Transverse colon (tissue), 4 donors: Measurements from ENCODE around the gene MEX3C. TPM values are rescaled to one million over a fixed set of nuclear protein-coding genes. Genes with fewer than 3 reads are reported as not detected.

Experiments used
- DNase-seq: peaks from one replicate; pipeline ENCODE4 v3.0.0-alpha.2; 2019
- H3K27ac ChIP-seq, 4 donors: fragments of 200-600 bp; sonication (generic); 2 replicates each; pipeline ENCODE4 v1.5.1; 2016 to 2018; ENCODE audit warnings: inconsistent platforms in 4 of 4
- H3K27me3 ChIP-seq: fragments of 200-600 bp; sonication (generic); 2 replicates; pipeline ENCODE4 v1.5.1; 2017; ENCODE audit warnings: inconsistent platforms
- H3K36me3 ChIP-seq, 4 donors: fragments of 200-600 bp; sonication (generic); 2 replicates each; pipeline ENCODE4 v1.5.1; 2017 to 2019; ENCODE audit warnings: inconsistent platforms in 4 of 4
- H3K4me1 ChIP-seq, 4 donors: fragments of 200-600 bp; sonication (generic); 2 replicates each; pipeline ENCODE4 v1.5.1; 2017 to 2020; ENCODE audit warnings: inconsistent platforms in 4 of 4
- H3K4me3 ChIP-seq, 4 donors: fragments of 200-600 bp; sonication (generic); 1 replicate in 1 of 4; 2 replicates in 3 of 4; pipeline versions ENCODE4 v1.5.1 to v1.6.1; 2017 to 2019; ENCODE audit warnings: inconsistent platforms in 4 of 4
- H3K9me3 ChIP-seq, 2 donors: fragments of 200-600 bp; sonication (generic); 2 replicates each; pipeline ENCODE4 v1.5.1; 2017 to 2019; ENCODE audit warnings: inconsistent platforms in 2 of 2
- EP300 ChIP-seq: sonication (generic); formaldehyde crosslinking; IDR thresholded peaks from one replicate; pipeline ENCODE4 v1.6.1; 2017; ENCODE audit warnings: antibody characterized with exemption, low read depth
- POLR2A ChIP-seq: fragments of 450-650 bp; IDR thresholded peaks from one replicate; pipeline ENCODE4 v1.6.1; 2016; ENCODE audit warnings: antibody characterized with exemption, mild to moderate bottlenecking, moderate library complexity
- POLR2AphosphoS5 ChIP-seq, 3 donors: sonication (generic); formaldehyde crosslinking; IDR thresholded peaks; one replicate each; pipeline ENCODE4 v1.6.1; 2016; ENCODE audit warnings: antibody characterized with exemption in 3 of 3
- WGBS, 2 donors: methylation state at CpG; one replicate each; pipeline ENCODE4 v1.1.5; 2018; ENCODE audit warnings: low coverage in 1 of 2; 5-methylcytosine and 5-hydroxymethylcytosine counted together
- in situ Hi-C, 4 donors: fragments of 200-750 bp; cut with MboI; loops; one replicate each; pipeline versions ENCODE4 v1.15.0 to v1.15.1; 2017; ENCODE audit warnings: low sequenced_read_pairs in 3 of 4, low pct_ligation_motif_present in 1 of 4, low pct_unique_long_range_greater_than_20kb in 1 of 4
- intact Hi-C: fragments of 100-400 bp; cut with DNase I; formaldehyde crosslinking; loops from one replicate; pipeline ENCODE4 v1.15.1; 2023; ENCODE audit warnings: low total_unique reads
- total RNA-seq, 4 donors: library from RNA; depleted of rRNA; stranded (reverse); fragments of >200 nt; gene quantifications; one replicate each; pipeline ENCODE4 v1.1.0, GENCODE V29; 2016
- TF ChIP-seq, protein P1 (sequence below), 5 experiments: fragments of 200-600 bp in 3 of 5; fragments of 450-650 bp in 2 of 5; sonication (generic) in 3 of 5; IDR thresholded peaks; 1 replicate in 2 of 5; 2 replicates in 3 of 5; pipeline ENCODE4 v1.5.1; 2016 to 2017; ENCODE audit warnings: antibody characterized with exemption in 5 of 5, inconsistent platforms in 3 of 5, mild to moderate bottlenecking in 2 of 5, moderate library complexity in 1 of 5

MEX3C gene
- total RNA-seq, 4 donors from 2014 or later, result 11.3 to 27.8 (median 24.2) TPM

DNA sequence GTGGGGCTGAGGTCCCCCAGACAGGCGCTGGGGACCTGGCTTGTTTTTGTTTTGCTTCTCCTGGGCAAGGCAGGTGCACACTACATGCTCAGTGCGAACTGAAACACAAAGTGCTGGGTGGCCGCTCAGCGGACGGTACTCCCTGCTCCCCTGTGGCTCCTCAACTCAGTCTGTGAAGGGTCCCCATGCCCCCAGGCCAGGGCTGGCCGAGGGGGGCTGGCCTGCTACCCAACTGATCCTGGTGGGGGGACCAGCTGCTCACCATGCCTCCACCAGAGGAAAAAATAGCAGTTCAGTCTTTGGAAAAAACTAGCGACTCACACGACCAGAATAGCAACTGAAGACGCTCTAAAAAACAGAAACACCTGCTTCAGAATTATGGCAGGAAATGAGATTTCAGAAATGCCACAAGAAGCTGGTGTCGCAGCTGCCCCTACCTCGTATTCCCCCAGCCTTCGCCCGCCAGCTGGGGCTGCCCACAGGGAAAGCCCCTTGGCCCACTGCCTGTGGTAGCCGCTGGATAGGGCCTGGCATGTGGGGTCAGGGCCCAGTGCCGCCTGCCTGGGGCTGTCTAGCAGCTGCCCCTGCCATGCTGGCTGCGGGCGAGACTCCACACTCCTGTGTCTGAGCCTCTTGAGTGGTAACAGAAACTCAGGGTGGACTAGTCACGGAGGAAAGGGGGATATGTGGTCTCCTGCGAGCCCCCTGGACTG lies 43.7 kb downstream of the MEX3C start:
- no peak overlapping the region for H3K4me3 ChIP-seq
- H3K9me3 ChIP-seq, result no peaks in the 10 kb centered on the region
- in situ Hi-C loops, result no loop called here
- 61% methylated on average over 16 of the region's 19 CpGs; no CpG with 5 or more reads in 1 of the 2 donors for WGBS, 2 donors
- no peaks in the 10 kb centered on the region for H3K4me1 ChIP-seq
- DNase-seq, result peak; percentile 79
- peak overlapping the region; percentile 16 to 62 (median 30) for H3K27ac ChIP-seq
- TF ChIP-seq, protein P1, sequence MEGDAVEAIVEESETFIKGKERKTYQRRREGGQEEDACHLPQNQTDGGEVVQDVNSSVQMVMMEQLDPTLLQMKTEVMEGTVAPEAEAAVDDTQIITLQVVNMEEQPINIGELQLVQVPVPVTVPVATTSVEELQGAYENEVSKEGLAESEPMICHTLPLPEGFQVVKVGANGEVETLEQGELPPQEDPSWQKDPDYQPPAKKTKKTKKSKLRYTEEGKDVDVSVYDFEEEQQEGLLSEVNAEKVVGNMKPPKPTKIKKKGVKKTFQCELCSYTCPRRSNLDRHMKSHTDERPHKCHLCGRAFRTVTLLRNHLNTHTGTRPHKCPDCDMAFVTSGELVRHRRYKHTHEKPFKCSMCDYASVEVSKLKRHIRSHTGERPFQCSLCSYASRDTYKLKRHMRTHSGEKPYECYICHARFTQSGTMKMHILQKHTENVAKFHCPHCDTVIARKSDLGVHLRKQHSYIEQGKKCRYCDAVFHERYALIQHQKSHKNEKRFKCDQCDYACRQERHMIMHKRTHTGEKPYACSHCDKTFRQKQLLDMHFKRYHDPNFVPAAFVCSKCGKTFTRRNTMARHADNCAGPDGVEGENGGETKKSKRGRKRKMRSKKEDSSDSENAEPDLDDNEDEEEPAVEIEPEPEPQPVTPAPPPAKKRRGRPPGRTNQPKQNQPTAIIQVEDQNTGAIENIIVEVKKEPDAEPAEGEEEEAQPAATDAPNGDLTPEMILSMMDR (IDR thresholded peaks at IDR 0.05), result no peak
- TF ChIP-seq POLR2A, result peak; percentile 24
- H3K36me3 ChIP-seq, result no peaks in the 10 kb centered on the region
- intact Hi-C loops, result no loop called here
- no peaks in the 10 kb centered on the region for H3K27me3 ChIP-seq

DNA sequence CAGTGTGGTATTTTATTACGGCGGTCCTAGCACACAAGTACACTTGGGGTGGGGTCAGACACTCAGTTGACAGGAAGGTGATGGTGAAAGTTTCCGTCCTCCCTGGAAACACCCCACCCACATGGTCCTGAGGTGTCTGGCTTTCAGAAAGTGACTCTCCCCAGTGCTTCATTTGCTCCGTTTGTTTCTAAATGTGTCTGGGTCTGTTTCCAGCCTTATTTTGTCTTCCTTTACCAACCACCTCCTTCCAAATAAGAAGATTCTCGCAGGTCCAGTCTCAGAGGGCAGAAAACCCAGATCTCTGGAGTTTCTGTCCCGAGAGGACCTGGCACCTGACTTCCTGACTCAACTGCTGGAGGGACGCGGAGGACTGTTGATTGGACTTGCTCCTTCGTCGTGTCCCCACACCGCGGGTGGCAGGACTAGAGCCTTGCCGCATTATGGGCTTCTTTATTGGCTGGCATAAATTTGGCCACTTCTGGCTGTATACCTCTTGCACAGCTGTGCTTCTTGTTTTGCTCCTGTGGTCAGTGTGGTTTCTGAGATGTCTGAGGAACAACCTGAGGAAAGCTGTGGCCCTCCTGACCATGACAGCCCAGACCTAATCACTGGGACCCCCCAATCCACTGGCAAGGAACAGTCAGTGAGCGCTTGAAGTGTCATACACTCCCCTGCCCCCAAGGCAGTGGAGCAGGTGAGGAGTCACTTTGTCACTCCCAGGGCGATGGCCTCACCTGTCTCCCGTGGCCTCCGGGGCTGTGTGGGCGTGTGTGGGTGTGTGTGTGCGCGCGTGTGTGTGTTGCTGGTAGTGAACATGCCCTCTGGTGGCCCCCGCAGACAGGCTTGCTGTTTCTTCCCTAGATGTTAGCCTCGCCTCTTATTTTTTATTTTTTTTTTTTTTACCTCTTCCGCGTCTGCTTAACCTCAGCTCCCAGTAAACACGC lies 45.6 kb downstream of the MEX3C start:
- no peak overlapping the region for H3K4me3 ChIP-seq
- WGBS, 2 donors, result 65 to 66% methylated on average over 4 to 23 of the region's 26 CpGs
- H3K36me3 ChIP-seq, result no peaks in the 10 kb centered on the region
- no peaks in the 10 kb centered on the region for H3K27me3 ChIP-seq
- peak overlapping the region in 1 of 4 donors; percentile 62 for H3K27ac ChIP-seq
- TF ChIP-seq POLR2AphosphoS5 (IDR thresholded peaks at IDR 0.05) (peak in 1 of 3 donors; percentile 26), POLR2A (no peak)
- TF ChIP-seq, protein P1 (IDR thresholded peaks at IDR 0.05), result peak in 1 of 5 experiments; percentile 15
- peak; percentile 66 for DNase-seq
- in situ Hi-C loops, result no loop called here
- intact Hi-C loops, result no loop called here
- H3K4me1 ChIP-seq, result no peaks in the 10 kb centered on the region
- no peaks in the 10 kb centered on the region for H3K9me3 ChIP-seq

DNA sequence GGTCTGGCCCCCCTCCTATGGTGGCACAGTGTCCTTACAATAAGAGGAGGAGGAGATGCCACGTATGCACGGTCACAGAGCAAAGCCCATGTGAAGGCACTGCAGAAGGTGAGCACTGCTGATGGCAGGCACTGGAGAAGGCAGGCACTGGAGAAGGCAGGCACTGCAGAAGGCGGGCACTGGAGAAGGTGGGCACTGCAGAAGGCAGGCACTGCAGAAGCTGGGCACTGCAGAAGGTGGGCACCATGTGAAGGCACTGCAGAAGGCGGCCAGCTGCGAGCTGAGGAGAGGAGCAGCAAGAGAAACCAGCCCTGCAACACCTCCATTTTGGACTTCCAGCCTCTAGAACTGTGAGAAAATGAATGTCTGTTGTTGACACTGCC lies 46.3 kb downstream of the MEX3C start:
- in situ Hi-C loops (no loop called here), intact Hi-C loops (no loop called here)
- no peaks in the 10 kb centered on the region for H3K36me3 ChIP-seq
- H3K27ac ChIP-seq, result peak overlapping the region in 1 of 4 donors; percentile 14
- H3K27me3 ChIP-seq, result no peaks in the 10 kb centered on the region
- 88 to 89% methylated on average over 3 to 5 of the region's 5 CpGs for WGBS, 2 donors
- DNase-seq, result no peak
- no peak overlapping the region for H3K4me3 ChIP-seq
- no peaks in the 10 kb centered on the region for H3K4me1 ChIP-seq
- TF ChIP-seq POLR2AphosphoS5 (IDR thresholded peaks at IDR 0.05) (no peak), POLR2A (no peak), EP300 (no peak)
- TF ChIP-seq, protein P1 (IDR thresholded peaks at IDR 0.05), result no peak
- H3K9me3 ChIP-seq, result no peaks in the 10 kb centered on the region

DNA sequence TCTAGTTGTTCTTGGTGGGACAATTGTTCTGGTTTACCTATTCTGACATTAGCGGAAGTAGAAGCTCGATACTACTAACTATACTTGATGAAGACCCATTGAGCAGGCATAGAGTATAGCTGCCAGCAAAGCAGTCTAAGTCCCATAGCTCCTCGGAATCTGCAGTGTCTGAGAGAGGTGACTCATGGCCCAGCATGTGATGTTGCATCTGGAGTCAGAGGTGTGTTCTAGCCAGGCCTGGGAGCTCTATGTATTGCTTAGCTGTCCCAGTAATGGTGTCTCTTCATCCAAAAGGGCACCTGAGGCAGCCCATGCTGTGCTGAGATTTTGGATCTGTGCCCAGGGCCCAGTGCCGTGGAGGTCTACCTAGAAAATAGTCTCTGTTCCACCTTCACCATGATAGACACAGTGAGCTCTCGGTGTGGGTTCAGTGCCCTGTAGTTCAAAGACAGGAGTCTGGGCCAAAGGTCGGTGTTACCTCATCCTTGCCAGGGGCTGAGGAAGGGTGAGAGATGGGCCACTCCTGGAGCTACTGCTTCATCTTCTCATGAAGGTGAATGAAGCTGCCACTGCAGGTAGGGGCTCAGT lies 47.3 kb downstream of the MEX3C start:
- no peak overlapping the region for H3K27ac ChIP-seq
- H3K27me3 ChIP-seq, result no peaks in the 10 kb centered on the region
- no peaks in the 10 kb centered on the region for H3K36me3 ChIP-seq
- no peak overlapping the region for H3K4me3 ChIP-seq
- no peaks in the 10 kb centered on the region for H3K9me3 ChIP-seq
- DNase-seq, result no peak
- in situ Hi-C loops (no loop called here), intact Hi-C loops (no loop called here)
- H3K4me1 ChIP-seq, result no peaks in the 10 kb centered on the region
- 92% methylated on average over 6 of the region's 6 CpGs; no CpG with 5 or more reads in 1 of the 2 donors for WGBS, 2 donors
- TF ChIP-seq EP300 (no peak), POLR2A (no peak), POLR2AphosphoS5 (IDR thresholded peaks at IDR 0.05) (no peak)
- TF ChIP-seq, protein P1 (IDR thresholded peaks at IDR 0.05), result no peak
